ENCODE measurements around the gene ADAR.

ADAR gene

GRCh38 chr1:154553056-154554030, 54.6 kb downstream of the ADAR start:
- Mint-ChIP-seq H3K4me1 (ENCODE audit: low read depth in 2 of 2) (peaks cover 42 to 52% of the 10 kb centered on the region in 2 donors), H3K27ac (no peak overlapping the region), H3K27me3 (no peaks in the 10 kb centered on the region), H3K9me3 (no peaks in the 10 kb centered on the region), H3K4me3 (no peak overlapping the region), H3K36me3 (ENCODE audit: insufficient read depth) (peaks cover 76% of the 10 kb centered on the region)
- DNase-seq: no peak
- no peak for ATAC-seq (replicated peaks)

GRCh38 chr1:154552036-154552435, 56.0 kb downstream of the ADAR start:
- peaks cover 34 to 51% of the 10 kb centered on the region in 2 donors for H3K4me1 Mint-ChIP-seq (ENCODE audit: low read depth in 2 of 2)
- H3K27me3 Mint-ChIP-seq: no peaks in the 10 kb centered on the region
- DNase-seq (no peak), ATAC-seq (replicated peaks) (no peak)
- H3K27ac Mint-ChIP-seq: peak overlapping the region in 1 of 2 donors; percentile 49
- no peaks in the 10 kb centered on the region for H3K9me3 Mint-ChIP-seq
- H3K4me3 Mint-ChIP-seq: no peak overlapping the region
- peaks cover 67% of the 10 kb centered on the region for H3K36me3 Mint-ChIP-seq (ENCODE audit: insufficient read depth)

GRCh38 chr1:154551474-154551873, 56.5 kb downstream of the ADAR start:
- H3K27ac Mint-ChIP-seq: peak overlapping the region in 1 of 2 donors; percentile 49
- H3K4me1 Mint-ChIP-seq (ENCODE audit: low read depth in 2 of 2): peaks cover 29 to 46% of the 10 kb centered on the region in 2 donors
- no peak for DNase-seq

GRCh38 chr1:154550657-154551056, 57.3 kb downstream of the ADAR start:
- Mint-ChIP-seq H3K4me1 (ENCODE audit: low read depth in 2 of 2) (peaks cover 23 to 38% of the 10 kb centered on the region in 2 donors), H3K27ac (no peak overlapping the region), H3K9me3 (no peaks in the 10 kb centered on the region), H3K36me3 (ENCODE audit: insufficient read depth) (peaks cover 62% of the 10 kb centered on the region), H3K27me3 (no peaks in the 10 kb centered on the region), H3K4me3 (no peak overlapping the region)
- ATAC-seq (replicated peaks) (no peak), DNase-seq (no peak)

More at GRCh38 chr1:154551474-154551873, 56.5 kb downstream of the ADAR start:
- Mint-ChIP-seq H3K36me3 (ENCODE audit: insufficient read depth) (peaks cover 64% of the 10 kb centered on the region), H3K9me3 (no peaks in the 10 kb centered on the region), H3K27me3 (no peaks in the 10 kb centered on the region), H3K4me3 (no peak overlapping the region)
- ATAC-seq (replicated peaks): no peak

- Mint-ChIP-seq H3K4me3 (no peak overlapping the region), H3K9me3 (no peaks in the 10 kb centered on the region), H3K27ac (peak overlapping the region in 1 of 2 donors; percentile 59), H3K36me3 (ENCODE audit: insufficient read depth) (peaks cover 56% of the 10 kb centered on the region), H3K27me3 (no peaks in the 10 kb centered on the region), H3K4me1 (ENCODE audit: low read depth in 2 of 2) (peaks cover 22 to 33% of the 10 kb centered on the region in 2 donors)
- ATAC-seq (replicated peaks) (no peak), DNase-seq (no peak)
Measured at GRCh38 chr1:154550070-154550469, 57.9 kb downstream of the ADAR start.

- DNase-seq: no peak
- peaks cover 22 to 27% of the 10 kb centered on the region in 2 donors for H3K4me1 Mint-ChIP-seq (ENCODE audit: low read depth in 2 of 2)
- no peaks in the 10 kb centered on the region for H3K9me3 Mint-ChIP-seq
- ATAC-seq (replicated peaks): no peak
- no peak overlapping the region for H3K4me3 Mint-ChIP-seq
- H3K27ac Mint-ChIP-seq: no peak overlapping the region
- peaks cover 0 to 6% of the 10 kb centered on the region in 2 donors for H3K27me3 Mint-ChIP-seq
- H3K36me3 Mint-ChIP-seq (ENCODE audit: insufficient read depth): peaks cover 48% of the 10 kb centered on the region
Measured at GRCh38 chr1:154549202-154549770, 58.7 kb downstream of the ADAR start.

GRCh38 chr1:154548028-154548427, 60.0 kb downstream of the ADAR start:
- H3K4me1 Mint-ChIP-seq (ENCODE audit: low read depth in 2 of 2): peaks cover 17 to 27% of the 10 kb centered on the region in 2 donors
- no peaks in the 10 kb centered on the region for H3K9me3 Mint-ChIP-seq
- peak overlapping the region in 1 of 2 donors; percentile 5 for H3K27ac Mint-ChIP-seq
- peaks cover 40% of the 10 kb centered on the region for H3K36me3 Mint-ChIP-seq (ENCODE audit: insufficient read depth)
- DNase-seq (no peak), ATAC-seq (replicated peaks) (no peak)
- H3K4me3 Mint-ChIP-seq: no peak overlapping the region
- H3K27me3 Mint-ChIP-seq: peaks cover 0 to 6% of the 10 kb centered on the region in 2 donors

- Mint-ChIP-seq H3K27me3 (peaks cover 1 to 9% of the 10 kb centered on the region in 2 donors), H3K36me3 (ENCODE audit: insufficient read depth) (peaks cover 31% of the 10 kb centered on the region), H3K9me3 (no peaks in the 10 kb centered on the region), H3K4me1 (ENCODE audit: low read depth in 2 of 2) (peaks cover 17 to 27% of the 10 kb centered on the region in 2 donors), H3K27ac (no peak overlapping the region), H3K4me3 (no peak overlapping the region)
- DNase-seq (no peak), ATAC-seq (replicated peaks) (no peak)
Measured at GRCh38 chr1:154547105-154547732, 60.8 kb downstream of the ADAR start.

- ATAC-seq (replicated peaks) (peak; percentile 81), DNase-seq (peak; percentile 37 to 43 (median 41))
- Mint-ChIP-seq H3K27me3 (peaks cover 9 to 17% of the 10 kb centered on the region in 2 donors), H3K4me3 (no peak overlapping the region), H3K36me3 (ENCODE audit: insufficient read depth) (peaks cover 24% of the 10 kb centered on the region), H3K27ac (no peak overlapping the region), H3K9me3 (no peaks in the 10 kb centered on the region), H3K4me1 (ENCODE audit: low read depth in 2 of 2) (peaks cover 15 to 27% of the 10 kb centered on the region in 2 donors)
Measured at GRCh38 chr1:154546264-154547063, 61.5 kb downstream of the ADAR start.

GRCh38 chr1:154541231-154541630, 66.8 kb downstream of the ADAR start:
- peaks cover 29 to 54% of the 10 kb centered on the region in 2 donors for H3K27me3 Mint-ChIP-seq
- no peak overlapping the region for H3K4me3 Mint-ChIP-seq
- no peaks in the 10 kb centered on the region for H3K9me3 Mint-ChIP-seq
- no peak overlapping the region for H3K27ac Mint-ChIP-seq
- no peak for ATAC-seq (replicated peaks)
- no peaks in the 10 kb centered on the region for H3K36me3 Mint-ChIP-seq (ENCODE audit: insufficient read depth)
- DNase-seq: no peak
- H3K4me1 Mint-ChIP-seq (ENCODE audit: low read depth in 2 of 2): no peaks in the 10 kb centered on the region

- no peak overlapping the region for H3K27ac Mint-ChIP-seq
Measured at GRCh38 chr1:154539486-154540483, 68.2 kb downstream of the ADAR start.

GRCh38 chr1:154536570-154536969, 71.4 kb downstream of the ADAR start:
- Mint-ChIP-seq H3K4me3 (no peak overlapping the region), H3K36me3 (ENCODE audit: insufficient read depth) (no peaks in the 10 kb centered on the region), H3K4me1 (ENCODE audit: low read depth in 2 of 2) (peaks cover 0 to 2% of the 10 kb centered on the region in 2 donors), H3K9me3 (no peaks in the 10 kb centered on the region), H3K27ac (no peak overlapping the region), H3K27me3 (peaks cover 42 to 68% of the 10 kb centered on the region in 2 donors)
- DNase-seq (no peak), ATAC-seq (replicated peaks) (no peak)

More at GRCh38 chr1:154539486-154540483, 68.2 kb downstream of the ADAR start:
- ATAC-seq (replicated peaks) (no peak), DNase-seq (no peak)
- no peaks in the 10 kb centered on the region for H3K4me1 Mint-ChIP-seq (ENCODE audit: low read depth in 2 of 2)
- no peaks in the 10 kb centered on the region for H3K36me3 Mint-ChIP-seq (ENCODE audit: insufficient read depth)
- H3K4me3 Mint-ChIP-seq: no peak overlapping the region
- H3K27me3 Mint-ChIP-seq: peaks cover 41 to 65% of the 10 kb centered on the region in 2 donors
- no peaks in the 10 kb centered on the region for H3K9me3 Mint-ChIP-seq
